HG03457 (cell line): ENCODE results near the gene PCDHB4.
"Not testable (repeated sequence)": the region's sequence is repeated elsewhere in the genome, so short reads cannot be mapped to it uniquely, and the experiment has no call there.

ENCODE experiments used
- ATAC-seq: cut with Tn5 transposase; IDR thresholded peaks from one replicate; pipeline ENCODE4 v1.9.1; 2021; ENCODE audit warnings: moderate number of reproducible peaks; ENCODE audit not compliant: unreplicated experiment

PCDHB4 gene

GRCh38 chr5:141121563-141121962 is at the start of gene PCDHB4:
Gene PCDHB4, plus strand, starts transcription at chr5:141121818. Its CDS starts 181 bp downstream, at chr5:141121999.
- ATAC-seq = no peak

GRCh38 chr5:141077826-141078225 is 43.8 kb upstream of the PCDHB4 start:
- no peak for ATAC-seq

- no peak for ATAC-seq
Measured at GRCh38 chr5:141082228-141082627, 39.4 kb upstream of the PCDHB4 start.

GRCh38 chr5:141084487-141084989 is 37.1 kb upstream of the PCDHB4 start:
- no peak for ATAC-seq

GRCh38 chr5:141094481-141095262 is 26.9 kb upstream of the PCDHB4 start, which contains the start of gene PCDHB2:
Gene PCDHB2, plus strand, starts transcription at chr5:141094615. Its CDS starts 176 bp downstream, at chr5:141094791.
- ATAC-seq = no peak

GRCh38 chr5:141095263-141095641 is 26.4 kb upstream of the PCDHB4 start:
- no peak for ATAC-seq

GRCh38 chr5:141096181-141096580 is 25.4 kb upstream of the PCDHB4 start:
- ATAC-seq = not testable (repeated sequence)

- ATAC-seq = not testable (repeated sequence)
Measured at GRCh38 chr5:141096586-141096985, 25.0 kb upstream of the PCDHB4 start.

- ATAC-seq = no peak
Measured at GRCh38 chr5:141100243-141100805, 21.3 kb upstream of the PCDHB4 start, which contains the start of gene PCDHB3. Gene PCDHB3, plus strand, starts transcription at chr5:141100473. Its CDS starts 177 bp downstream, at chr5:141100650.

GRCh38 chr5:141101059-141101458 is 20.6 kb upstream of the PCDHB4 start:
- ATAC-seq = no peak

- not testable (repeated sequence) for ATAC-seq
Measured at GRCh38 chr5:141102070-141102469, 19.5 kb upstream of the PCDHB4 start.

GRCh38 chr5:141102471-141102870 is 19.1 kb upstream of the PCDHB4 start:
- ATAC-seq = not testable (repeated sequence)

GRCh38 chr5:141105350-141105749 is 16.3 kb upstream of the PCDHB4 start:
- ATAC-seq = no peak

GRCh38 chr5:141119250-141119649 is 2.4 kb upstream of the PCDHB4 start:
- ATAC-seq = no peak

GRCh38 chr5:141121985-141122384 is 367 bp downstream of the PCDHB4 start:
- no peak for ATAC-seq

GRCh38 chr5:141123396-141124135 is 1.9 kb downstream of the PCDHB4 start:
- not testable (repeated sequence) for ATAC-seq

- no peak for ATAC-seq
Measured at GRCh38 chr5:141127305-141127704, 5.7 kb downstream of the PCDHB4 start.

GRCh38 chr5:141135030-141135717 is 13.6 kb downstream of the PCDHB4 start, which contains the start of gene PCDHB5:
Gene PCDHB5, plus strand, starts transcription at chr5:141135206. Its CDS starts 229 bp downstream, at chr5:141135435.
- ATAC-seq = no peak

- ATAC-seq = no peak
Measured at GRCh38 chr5:141135718-141136266, 14.2 kb downstream of the PCDHB4 start.

GRCh38 chr5:141137346-141137745 is 15.7 kb downstream of the PCDHB4 start:
- not testable (repeated sequence) for ATAC-seq
